GM12878 (cell line): Measurements from ENCODE around the gene EFTUD2. TPM values are rescaled to one million over a fixed set of nuclear protein-coding genes. Genes with fewer than 3 reads are reported as not detected.

Source experiments
- ATAC-seq: fragments of 200-7000 bp; cut with Tn5 transposase; 3 replicates; pipeline ENCODE4 v1.9.1; 2020; ENCODE audit warnings: mild to moderate bottlenecking, moderate library complexity
- BruUV-seq: library from RNA; stranded (reverse); fragments of 400-500 nt; replicated peaks from 2 replicates; lab custom pipeline; 2021; lab: Mats Ljungman, UMichigan
- CTCF ChIA-PET: fragments of 300-600 bp; sonication (Branson Sonifier 250); formaldehyde crosslinking; extraction: SDS; loops from one replicate; lab custom pipeline; 2021; ENCODE audit warnings: inconsistent platforms; lab: Yijun Ruan, JAX
- POLR2A ChIA-PET: fragments of 350-600 bp; formaldehyde crosslinking; extraction: SDS; loops from one replicate; lab custom pipeline; 2021; ENCODE audit warnings: inconsistent platforms; lab: Charles Lee
- RAD21 ChIA-PET: fragments of 300-600 bp; sonication (Branson Sonifier 250); formaldehyde crosslinking; loops from one replicate; lab custom pipeline; 2023; ENCODE audit warnings: antibody characterized with exemption; ENCODE audit not compliant: unreplicated experiment; lab: Charles Lee
- SMC1A ChIA-PET: fragments of 300-600 bp; sonication (Branson Sonifier 250); formaldehyde crosslinking; loops from one replicate; lab custom pipeline; 2023; ENCODE audit not compliant: unreplicated experiment, uncharacterized antibody; lab: Charles Lee
- DNase-seq: peaks from one replicate; pipeline ENCODE4 v3.0.0-alpha.2; 2011; ENCODE audit warnings: low read depth, low spot score
- FAIRE-seq: peaks from 3 replicates; lab custom pipeline; 2011; peaks lifted over from hg19 to GRCh38; lab: Jason Lieb, UNC
- H2AFZ ChIP-seq: 2 replicates; pipeline ENCODE4 v1.6.0; 2011; ENCODE audit warnings: low read depth, low read length, control low read depth; ENCODE audit not compliant: control insufficient read depth
- H3K27ac ChIP-seq: 2 replicates; pipeline ENCODE4 v1.5.1; 2011; ENCODE audit warnings: control low read depth; ENCODE audit not compliant: control insufficient read depth, insufficient read depth
- H3K27me3 ChIP-seq, 2 experiments: replicated peaks in 1 of 2; 2 replicates each; pipeline versions ENCODE4 v1.6.0 to v1.6.1; 2011; ENCODE audit warnings: low read length in 1 of 2; ENCODE audit not compliant: control insufficient read depth in 2 of 2, insufficient read depth in 2 of 2
- H3K36me3 ChIP-seq, 2 experiments: 2 replicates each; pipeline ENCODE4 v1.5.1; 2011; ENCODE audit warnings: low read length in 1 of 2; ENCODE audit not compliant: control insufficient read depth in 2 of 2, insufficient read depth in 2 of 2
- H3K4me1 ChIP-seq: 2 replicates; pipeline ENCODE4 v1.6.1; 2011; ENCODE audit warnings: mild to moderate bottlenecking, low read length, moderate library complexity, mixed read lengths; ENCODE audit not compliant: control insufficient read depth, insufficient read depth
- H3K4me2 ChIP-seq: 2 replicates; pipeline ENCODE4 v1.6.0; 2011; ENCODE audit warnings: control low read depth; ENCODE audit not compliant: control insufficient read depth, insufficient read depth
- H3K4me3 ChIP-seq: fragments of 200-600 bp; sonication (generic); 2 replicates; pipeline ENCODE4 v1.5.1; 2016
- H3K79me2 ChIP-seq: 2 replicates; pipeline ENCODE4 v1.6.0; 2011; ENCODE audit warnings: low read length; ENCODE audit not compliant: control insufficient read depth, insufficient read depth
- H3K9ac ChIP-seq: 2 replicates; pipeline ENCODE4 v1.8.0; 2011; ENCODE audit warnings: low read length, control low read depth, mixed read lengths; ENCODE audit not compliant: control insufficient read depth, insufficient read depth
- H3K9me3 ChIP-seq: replicated peaks from 3 replicates; pipeline ENCODE4 v1.5.1; 2011; ENCODE audit warnings: mild to moderate bottlenecking, low read length; ENCODE audit not compliant: control insufficient read depth, insufficient read depth
- H4K20me1 ChIP-seq: 2 replicates; pipeline ENCODE4 v1.6.0; 2011; ENCODE audit not compliant: control insufficient read depth, insufficient read depth
- CUX1 ChIP-seq: IDR thresholded peaks from 2 replicates; pipeline ENCODE4 v1.6.1; 2012; ENCODE audit warnings: improper control_type of control experiment, low read depth, low read length; ENCODE audit not compliant: insufficient replicate concordance
- HCFC1 ChIP-seq: fragments of 150-350 bp; IDR thresholded peaks from 2 replicates; pipeline ENCODE4 v1.6.1; 2014; ENCODE audit warnings: low read length
- IKZF2 ChIP-seq, 2 experiments: fragments of 450-650 bp; IDR thresholded peaks; 2 replicates each; pipeline ENCODE4 v1.6.1; 2017; ENCODE audit warnings: mild to moderate bottlenecking in 2 of 2, moderate library complexity in 2 of 2
- MEF2A ChIP-seq: IDR thresholded peaks from 2 replicates; pipeline ENCODE4 v1.6.1; 2011; ENCODE audit warnings: low read depth, mild to moderate bottlenecking, low read length, moderate library complexity; ENCODE audit not compliant: insufficient read depth
- NFIC ChIP-seq: IDR thresholded peaks from 2 replicates; pipeline ENCODE4 v1.6.1; 2012; ENCODE audit warnings: low read depth, mild to moderate bottlenecking, inconsistent platforms, low read length, moderate library complexity
- NR2F1 ChIP-seq: fragments of 450-650 bp; conservative IDR thresholded peaks from 2 replicates; pipeline ENCODE4 v1.6.1; 2017; ENCODE audit warnings: mild to moderate bottlenecking
- STAT1 ChIP-seq: fragments of 450-650 bp; conservative IDR thresholded peaks from 2 replicates; pipeline ENCODE4 v1.6.1; 2014; ENCODE audit warnings: antibody characterized with exemption, mild to moderate bottlenecking
- SUZ12 ChIP-seq: fragments of 200-600 bp; sonication (generic); IDR thresholded peaks from one replicate; pipeline ENCODE4 v1.6.1; 2018; ENCODE audit warnings: antibody characterized with exemption, mild to moderate bottlenecking; ENCODE audit not compliant: unreplicated experiment
- ZBTB33 ChIP-seq: fragments of 450-650 bp; IDR thresholded peaks from 2 replicates; pipeline ENCODE4 v1.6.1; 2017; ENCODE audit warnings: mild to moderate bottlenecking
- WGBS: methylation state at CpG from one replicate; pipeline ENCODE4 v1.1.6; 2016; ENCODE audit warnings: low lambda C conversion rate; ENCODE audit not compliant: insufficient replicate concordance, insufficient coverage; ENCODE audit errors: missing lambda C conversion rate; 5-methylcytosine and 5-hydroxymethylcytosine counted together
- in situ Hi-C: fragments of 300-500 bp; cut with MboI; formaldehyde crosslinking; loops from 9 replicates; pipeline ENCODE4 v1.14.3; 2018; ENCODE audit warnings: mixed read lengths
- intact Hi-C: fragments of 100-400 bp; cut with micrococcal nuclease; formaldehyde crosslinking; loops from one replicate; pipeline ENCODE4 v1.14.2; 2022; ENCODE audit not compliant: unreplicated experiment
- polyA plus RNA-seq, 11 experiments: library from polyadenylated mRNA; depleted of rRNA in 4 of 11; unstranded in 6 of 11; stranded (reverse) in 5 of 11; fragments of >200 nt; fragmentation: Nextera tagmentation in 4 of 11; fragmentation: Illumina TruSeq in 1 of 11; extraction: Ambion mirVana in 4 of 11; extraction: Trizol in 1 of 11; gene quantifications; 1 replicate in 1 of 11; 2 replicates in 10 of 11; pipeline versions ENCODE4 v1.2.1 to v1.2.3, GENCODE V29; 2011 to 2016; ENCODE audit warnings: inconsistent platforms in 2 of 11, missing spikeins in 2 of 11, low read depth in 1 of 11
- total RNA-seq, 4 experiments: library from RNA; depleted of rRNA in 3 of 4; stranded (reverse); fragments of >200 nt in 3 of 4; fragmentation: Illumina TruSeq in 1 of 4; extraction: Trizol in 1 of 4; gene quantifications; 2 replicates each; pipeline versions ENCODE4 v1.2.1 to v1.2.3, GENCODE V29; 2013 to 2021

Gene EFTUD2
- total and polyA plus RNA-seq, 10 of the 15 experiments (the other 5 are each of a cell fraction or from before 2014, with no cell fraction given): 33.0 to 198 (median 126) TPM

GRCh38 chr17:44919411-44919810 is 20.2 kb upstream of the EFTUD2 start:
- Histone ChIP-seq H3K27me3 (peaks cover 0 to 3% of the 10 kb centered on the region in 2 experiments; a peak in 1 of 4 replicates), H3K9me3 (no peaks in the 10 kb centered on the region), H3K4me1 (peaks cover 12% of the 10 kb centered on the region), H3K27ac (no peak overlapping the region), H3K79me2 (no peaks in the 10 kb centered on the region), H2AFZ (no peak overlapping the region)
- in situ Hi-C loops: no loop called here
- intact Hi-C loops: no loop called here
- SMC1A ChIA-PET: interaction anchor here (0.7 to 6.5 kb wide), 14 partner anchors 9 to 179 kb away, joined by 3 to 90 read pairs (median 7); partner anchors contain the start of gene EFTUD2
- no TSS peak for BruUV-seq
- WGBS: 46% methylated on average over 2 of the region's 2 CpGs
- no peak for FAIRE-seq
- CTCF ChIA-PET: interaction anchor here (1.0 to 6.9 kb wide), 28 partner anchors 9 to 278 kb away, joined by 3 to 156 read pairs (median 6); partner anchors contain the start of genes ACBD4, C1QL1, EFTUD2 and PLCD3
- no peak for TF ChIP-seq HCFC1
- TF ChIP-seq IKZF2 (IDR thresholded peaks at IDR 0.05): no peak
- TF ChIP-seq SUZ12: no peak
- TF ChIP-seq NFIC: no peak
- no peak for TF ChIP-seq MEF2A
- TF ChIP-seq ZBTB33: no peak
- no peak for TF ChIP-seq STAT1
- no peak for TF ChIP-seq NR2F1
- TF ChIP-seq CUX1: no peak
- TF ChIP-seq, all 136 proteins: peak for 0
- Histone ChIP-seq H4K20me1 (no peaks in the 10 kb centered on the region), H3K4me3 (no peak overlapping the region), H3K4me2 (no peak overlapping the region), H3K36me3 (no peaks in the 10 kb centered on the region), H3K9ac (no peak overlapping the region)
- POLR2A ChIA-PET: interaction anchor here (1.3 to 2.5 kb wide), 3 partner anchors 100 to 141 kb away, joined by 4 to 13 read pairs (median 10); no protein-coding TSS in a partner anchor
- RAD21 ChIA-PET: interaction anchor here (1.0 to 4.6 kb wide), 12 partner anchors 9 to 216 kb away, joined by 3 to 82 read pairs (median 6); partner anchors contain the start of genes ACBD4, C1QL1 and EFTUD2
- no peak; the same call in 2 of the 3 replicates for ATAC-seq
- DNase-seq: no peak
